Neural progenitor cell (in vitro differentiated cells): ENCODE data around the gene EFNA5. TPM values are rescaled to one million over a fixed set of nuclear protein-coding genes. Genes with fewer than 3 reads are reported as not detected.

ENCODE experiments used
- DNase-seq: peaks from one replicate; pipeline ENCODE4 v3.0.0-alpha.2; 2016; ENCODE audit warnings: low spot score
- H2AFZ ChIP-seq: fragments of 200-600 bp; sonication (generic); replicated peaks from 2 replicates; pipeline ENCODE4 v1.6.1; 2016; ENCODE audit warnings: antibody characterized with exemption
- H3F3A ChIP-seq: fragments of 200-600 bp; sonication (generic); 2 replicates; pipeline ENCODE4 v1.6.1; 2016; ENCODE audit warnings: antibody characterized with exemption, low read depth
- H3K27ac ChIP-seq: fragments of 200-600 bp; sonication (generic); 2 replicates; pipeline ENCODE4 v1.5.1; 2016; ENCODE audit warnings: mild to moderate bottlenecking
- H3K27me3 ChIP-seq: fragments of 200-600 bp; sonication (generic); 2 replicates; pipeline ENCODE4 v1.6.1; 2016; ENCODE audit warnings: mild to moderate bottlenecking, moderate library complexity
- H3K36me3 ChIP-seq: fragments of 200-600 bp; sonication (generic); 2 replicates; pipeline ENCODE4 v1.5.1; 2016
- H3K4me1 ChIP-seq: fragments of 200-600 bp; sonication (generic); 2 replicates; pipeline ENCODE4 v1.6.1; 2016; ENCODE audit warnings: mixed run types
- H3K4me2 ChIP-seq: fragments of 200-600 bp; sonication (generic); 2 replicates; pipeline ENCODE4 v1.6.1; 2016
- H3K4me3 ChIP-seq: fragments of 200-600 bp; sonication (generic); 2 replicates; pipeline ENCODE4 v1.5.1; 2016
- H3K79me2 ChIP-seq: fragments of 200-600 bp; sonication (generic); 2 replicates; pipeline ENCODE4 v1.6.1; 2016; ENCODE audit warnings: low read depth
- H3K9ac ChIP-seq: fragments of 200-600 bp; sonication (generic); 2 replicates; pipeline ENCODE4 v1.6.1; 2016
- H3K9me3 ChIP-seq: fragments of 200-600 bp; sonication (generic); 2 replicates; pipeline ENCODE4 v1.5.1; 2016; ENCODE audit warnings: low read depth
- H4K20me1 ChIP-seq: fragments of 200-600 bp; sonication (generic); 2 replicates; pipeline ENCODE4 v1.6.1; 2016; ENCODE audit warnings: low read depth
- H3K27ac Mint-ChIP-seq: 3 replicates; pipeline ENCODE4 v1.8.0; 2021; ENCODE audit warnings: mixed read lengths
- H3K27me3 Mint-ChIP-seq: 2 replicates; pipeline ENCODE4 v1.8.0; 2022; ENCODE audit warnings: low read depth, mild to moderate bottlenecking, inconsistent platforms, moderate library complexity, mixed read lengths; ENCODE audit not compliant: insufficient read depth
- H3K36me3 Mint-ChIP-seq: 3 replicates; pipeline ENCODE4 v1.8.0; 2021; ENCODE audit warnings: mixed read lengths
- H3K4me1 Mint-ChIP-seq: 3 replicates; pipeline ENCODE4 v1.8.0; 2021; ENCODE audit warnings: mixed read lengths
- H3K4me3 Mint-ChIP-seq: 3 replicates; pipeline ENCODE4 v1.8.0; 2021; ENCODE audit warnings: mild to moderate bottlenecking, moderate library complexity, mixed read lengths
- H3K9me3 Mint-ChIP-seq: 3 replicates; pipeline ENCODE4 v1.8.0; 2020; ENCODE audit warnings: mixed read lengths
- CTCF ChIP-seq: fragments of 200-600 bp; sonication (generic); IDR thresholded peaks from 2 replicates; pipeline ENCODE4 v1.5.1; 2017; ENCODE audit warnings: antibody characterized with exemption, mild to moderate bottlenecking
- EZH2 ChIP-seq: fragments of 200-600 bp; sonication (generic); IDR thresholded peaks from 2 replicates; pipeline ENCODE4 v1.6.1; 2017; ENCODE audit warnings: antibody characterized with exemption, mild to moderate bottlenecking, moderate library complexity
- EZH2phosphoT487 ChIP-seq: fragments of 200-600 bp; sonication (generic); IDR thresholded peaks from 2 replicates; pipeline ENCODE4 v1.6.1; 2017; ENCODE audit warnings: antibody characterized with exemption
- total RNA-seq: library from RNA; depleted of rRNA; stranded (reverse); fragments of >200 nt; gene quantifications from 2 replicates; pipeline ENCODE4 v1.2.3, GENCODE V29; 2015; ENCODE audit warnings: low replicate concordance

EFNA5 gene
- total RNA-seq, 1 donor from 2014 or later, result 105 TPM

DNA sequence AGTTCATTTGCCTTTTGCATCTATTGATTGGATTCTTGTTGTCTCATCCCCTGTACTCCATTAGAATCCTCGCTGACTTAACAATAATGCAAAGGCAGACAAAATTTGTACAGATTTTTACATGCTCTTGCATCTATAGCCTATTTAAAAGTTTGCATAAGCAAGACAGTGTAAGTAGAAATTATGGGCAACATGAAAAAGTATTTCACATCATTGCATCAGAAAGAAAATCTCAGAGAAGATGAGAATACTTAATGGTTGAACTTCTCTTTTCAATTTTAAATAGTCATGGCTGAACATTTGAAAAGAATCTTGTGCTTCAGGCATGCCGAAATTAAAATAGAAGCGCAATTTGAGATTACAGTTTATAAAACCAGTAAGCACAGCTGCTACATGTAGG is 226.4 kb downstream of the EFNA5 start:
- Mint-ChIP-seq H3K4me3 (no peak overlapping the region), H3K27me3 (peaks cover 2% of the 10 kb centered on the region), H3K9me3 (peaks cover 15% of the 10 kb centered on the region), H3K36me3 (peaks cover 17% of the 10 kb centered on the region), H3K27ac (no peak overlapping the region), H3K4me1 (peaks cover 34% of the 10 kb centered on the region)
- Histone ChIP-seq H3K27ac (no peak overlapping the region), H3K79me2 (peaks cover 99% of the 10 kb centered on the region), H3K36me3 (peaks cover 6% of the 10 kb centered on the region), H3K9ac (no peak overlapping the region), H3K4me1 (peaks cover 10% of the 10 kb centered on the region), H3K4me3 (no peak overlapping the region), H3K4me2 (no peak overlapping the region), H3F3A (peaks cover 15% of the 10 kb centered on the region), H2AFZ (no peak overlapping the region), H3K9me3 (peaks cover 5% of the 10 kb centered on the region), H4K20me1 (peaks cover 86% of the 10 kb centered on the region), H3K27me3 (no peaks in the 10 kb centered on the region)
- no peak for DNase-seq
- TF ChIP-seq EZH2, result no peak
- TF ChIP-seq CTCF, result no peak
- TF ChIP-seq EZH2phosphoT487, result no peak

GRCh38 chr5:107443897-107444296 is 226.8 kb downstream of the EFNA5 start:
- H3K36me3 ChIP-seq, result peaks cover 10% of the 10 kb centered on the region
- peaks cover 2% of the 10 kb centered on the region for H3K27me3 Mint-ChIP-seq
- H3K9ac ChIP-seq, result no peak overlapping the region
- no peak for DNase-seq
- peaks cover 20% of the 10 kb centered on the region for H3F3A ChIP-seq
- H3K79me2 ChIP-seq, result peaks cover 99% of the 10 kb centered on the region
- TF ChIP-seq EZH2phosphoT487 (no peak), CTCF (no peak), EZH2 (no peak)
- H3K9me3 ChIP-seq, result peaks cover 5% of the 10 kb centered on the region
- peaks cover 11% of the 10 kb centered on the region for H3K4me1 ChIP-seq
- no peak overlapping the region for H3K4me3 ChIP-seq
- H3K4me2 ChIP-seq, result no peak overlapping the region
- H3K27ac ChIP-seq, result no peak overlapping the region
- peaks cover 86% of the 10 kb centered on the region for H4K20me1 ChIP-seq
- H3K27ac Mint-ChIP-seq, result no peak overlapping the region
- H3K27me3 ChIP-seq, result no peaks in the 10 kb centered on the region
- H3K4me1 Mint-ChIP-seq, result peaks cover 34% of the 10 kb centered on the region
- H3K36me3 Mint-ChIP-seq, result peaks cover 21% of the 10 kb centered on the region
- H2AFZ ChIP-seq, result no peak overlapping the region
- H3K4me3 Mint-ChIP-seq, result no peak overlapping the region
- H3K9me3 Mint-ChIP-seq, result peaks cover 17% of the 10 kb centered on the region

DNA sequence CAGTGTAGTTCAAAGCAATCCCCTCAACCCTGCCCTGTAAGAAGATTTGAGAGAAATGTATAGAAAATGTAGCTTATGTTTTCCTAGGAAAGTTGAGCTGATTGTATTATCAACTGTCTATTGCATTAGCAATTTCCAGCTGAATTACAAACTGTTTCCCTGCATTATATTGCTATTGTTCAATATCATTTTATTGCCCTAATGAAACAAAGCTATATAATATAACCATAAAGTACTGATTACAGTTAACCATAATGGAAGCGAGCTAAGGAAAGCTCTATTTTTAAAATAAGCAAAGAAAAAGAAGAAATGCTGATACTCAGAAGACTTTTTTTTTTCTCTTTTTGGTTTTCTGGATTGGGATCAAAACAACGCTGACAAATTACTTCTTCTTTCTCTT is 228.3 kb downstream of the EFNA5 start:
- Histone ChIP-seq H3K4me1 (peaks cover 21% of the 10 kb centered on the region), H2AFZ (no peak overlapping the region), H3K4me2 (no peak overlapping the region), H3F3A (peaks cover 21% of the 10 kb centered on the region), H3K27ac (no peak overlapping the region), H3K9me3 (peaks cover 5% of the 10 kb centered on the region), H3K36me3 (peaks cover 11% of the 10 kb centered on the region), H3K79me2 (peaks cover 99% of the 10 kb centered on the region), H3K9ac (no peak overlapping the region), H3K27me3 (no peaks in the 10 kb centered on the region), H4K20me1 (peaks cover 86% of the 10 kb centered on the region), H3K4me3 (no peak overlapping the region)
- peaks cover 26% of the 10 kb centered on the region for H3K36me3 Mint-ChIP-seq
- TF ChIP-seq EZH2 (no peak), CTCF (no peak), EZH2phosphoT487 (no peak)
- peaks cover 21% of the 10 kb centered on the region for H3K9me3 Mint-ChIP-seq
- no peak overlapping the region for H3K4me3 Mint-ChIP-seq
- H3K27me3 Mint-ChIP-seq, result peaks cover under 1% of the 10 kb centered on the region
- H3K4me1 Mint-ChIP-seq, result peaks cover 33% of the 10 kb centered on the region
- no peak for DNase-seq
- H3K27ac Mint-ChIP-seq, result no peak overlapping the region
